ENCODE data around the gene ROBO3. TPM values are rescaled to one million over a fixed set of nuclear protein-coding genes. Genes with fewer than 3 reads are reported as not detected.
A peak's percentile ranks its signal among the peaks of the same experiment; 100 is the strongest.

ROBO3 gene
- total and polyA plus RNA-seq, 10 donors = 13.2 to 43.2 (median 25.4) TPM

GRCh38 chr11:124877910-124878758, 12.9 kb downstream of the ROBO3 start:
- TF ChIP-seq CTCF (IDR thresholded peaks at IDR 0.05 in 8 of 11, conservative IDR thresholded peaks at IDR 0.05 in 3 of 11) (no peak), POLR2AphosphoS5 (IDR thresholded peaks at IDR 0.05) (peak in 2 of 3 donors; percentile 64 to 69), POLR2A (IDR thresholded peaks at IDR 0.05) (no peak)
- H3K4me1 ChIP-seq = peaks cover 13 to 69% (median 48%) of the 10 kb centered on the region in 6 donors
- DNase-seq = peak; percentile 68
- no peaks in the 10 kb centered on the region for H3K9me3 ChIP-seq
- WGBS, 5 donors = 57 to 76% (median 67%) methylated on average over 16 to 17 of the region's 17 CpGs
- H3K27ac ChIP-seq = peak overlapping the region in 3 of 8 donors; percentile 84 to 90 (median 89)
- intact Hi-C loops (cut with DNase I; ENCODE audit: low total_unique reads) = no loop called here
- peaks cover 0 to 63% (median 3%) of the 10 kb centered on the region in 7 donors for H3K27me3 ChIP-seq (replicated peaks in 1 of 7)
- peak overlapping the region in 4 of 8 donors; percentile 49 to 80 (median 50) for H3K4me3 ChIP-seq
- H3K36me3 ChIP-seq = no peaks in the 10 kb centered on the region

- 82 to 90% (median 86%) methylated on average over 11 of the region's 11 CpGs for WGBS, 5 donors
- peak; percentile 71 for DNase-seq
- intact Hi-C loops (cut with DNase I; ENCODE audit: low total_unique reads) = no loop called here
These were observed 13.7 kb downstream of the ROBO3 start for GRCh38 chr11:124878759-124879492.

GRCh38 chr11:124879493-124880289, 14.5 kb downstream of the ROBO3 start:
- Histone ChIP-seq H3K36me3 (peaks cover 0 to 8% (median 0%) of the 10 kb centered on the region in 6 donors), H3K9me3 (no peaks in the 10 kb centered on the region), H3K4me1 (peaks cover 20 to 83% (median 57%) of the 10 kb centered on the region in 6 donors), H3K4me3 (no peak overlapping the region), H3K27ac (peak overlapping the region in 7 of 8 donors; percentile 5 to 89 (median 34)), H3K27me3 (replicated peaks in 1 of 7) (peaks cover 0 to 47% (median 3%) of the 10 kb centered on the region in 7 donors)
- WGBS, 5 donors = 61 to 77% (median 67%) methylated on average over 16 of the region's 16 CpGs
- intact Hi-C loops (cut with DNase I; ENCODE audit: low total_unique reads) = no loop called here
- peak; percentile 51 to 85 (median 80) for TF ChIP-seq POLR2AphosphoS5 (IDR thresholded peaks at IDR 0.05)
- no peak for TF ChIP-seq CTCF (IDR thresholded peaks at IDR 0.05 in 8 of 11, conservative IDR thresholded peaks at IDR 0.05 in 3 of 11)
- peak; percentile 82 for DNase-seq

More at GRCh38 chr11:124878759-124879492, 13.7 kb downstream of the ROBO3 start:
- Histone ChIP-seq H3K4me3 (peak overlapping the region in 1 of 8 donors; percentile 80), H3K27me3 (replicated peaks in 1 of 7) (peaks cover 0 to 55% (median 3%) of the 10 kb centered on the region in 7 donors), H3K27ac (peak overlapping the region in 4 of 8 donors; percentile 34 to 89 (median 50)), H3K36me3 (peaks cover 0 to 3% (median 0%) of the 10 kb centered on the region in 6 donors), H3K4me1 (peaks cover 17 to 77% (median 52%) of the 10 kb centered on the region in 6 donors), H3K9me3 (no peaks in the 10 kb centered on the region)
- TF ChIP-seq POLR2A (IDR thresholded peaks at IDR 0.05) (no peak), POLR2AphosphoS5 (IDR thresholded peaks at IDR 0.05) (peak in 2 of 3 donors; percentile 28 to 39)

GRCh38 chr11:124880290-124880611, 15.0 kb downstream of the ROBO3 start:
- H3K4me3 ChIP-seq = no peak overlapping the region
- WGBS, 5 donors = 32 to 47% (median 39%) methylated on average over 8 to 10 of the region's 10 CpGs
- peaks cover 0 to 8% (median 0%) of the 10 kb centered on the region in 6 donors for H3K36me3 ChIP-seq
- TF ChIP-seq POLR2A (IDR thresholded peaks at IDR 0.05) (no peak), POLR2AphosphoS5 (IDR thresholded peaks at IDR 0.05) (peak in 1 of 3 donors; percentile 44), CTCF (IDR thresholded peaks at IDR 0.05 in 8 of 11, conservative IDR thresholded peaks at IDR 0.05 in 3 of 11) (no peak)
- no peaks in the 10 kb centered on the region for H3K9me3 ChIP-seq
- peaks cover 20 to 88% (median 60%) of the 10 kb centered on the region in 6 donors for H3K4me1 ChIP-seq
- intact Hi-C loops (cut with DNase I; ENCODE audit: low total_unique reads) = no loop called here
- H3K27ac ChIP-seq = peak overlapping the region in 7 of 8 donors; percentile 5 to 89 (median 34)
- H3K27me3 ChIP-seq (replicated peaks in 1 of 7) = peaks cover 0 to 42% (median 3%) of the 10 kb centered on the region in 7 donors
- peak; percentile 76 for DNase-seq

All from spleen (tissue), 11 donors.